HG03442 (cell line): ENCODE measurements around the gene LAMA3.

Experiments
- ATAC-seq: cut with Tn5 transposase; IDR thresholded peaks from one replicate; pipeline ENCODE4 v1.9.1; 2021; ENCODE audit warnings: mild to moderate bottlenecking, moderate library complexity; ENCODE audit not compliant: unreplicated experiment

The LAMA3 gene

GRCh38 chr18:23930002-23930401 lies 240.7 kb downstream of the LAMA3 start:
- no peak for ATAC-seq

GRCh38 chr18:23932385-23933067 lies 243.3 kb downstream of the LAMA3 start:
- ATAC-seq = no peak

- ATAC-seq = no peak
Observed at GRCh38 chr18:23933407-23933806, 244.2 kb downstream of the LAMA3 start.

- ATAC-seq = no peak
Observed at GRCh38 chr18:23934252-23934651, 245.0 kb downstream of the LAMA3 start.

- no peak for ATAC-seq
Observed at GRCh38 chr18:23934863-23935262, 245.6 kb downstream of the LAMA3 start.

- ATAC-seq = no peak
Observed at GRCh38 chr18:23935804-23936203, 246.6 kb downstream of the LAMA3 start.

GRCh38 chr18:23936381-23936958 lies 247.2 kb downstream of the LAMA3 start:
- no peak for ATAC-seq

GRCh38 chr18:23938043-23938756 lies 248.9 kb downstream of the LAMA3 start:
- ATAC-seq = peak; percentile 45

GRCh38 chr18:23938901-23939341 lies 249.7 kb downstream of the LAMA3 start:
- ATAC-seq = no peak

GRCh38 chr18:23939366-23939765 lies 250.1 kb downstream of the LAMA3 start:
- ATAC-seq = no peak

GRCh38 chr18:23939896-23940295 lies 250.6 kb downstream of the LAMA3 start:
- no peak for ATAC-seq

GRCh38 chr18:23941791-23942190 lies 252.5 kb downstream of the LAMA3 start:
- ATAC-seq = no peak

GRCh38 chr18:23943104-23943503 lies 253.9 kb downstream of the LAMA3 start:
- ATAC-seq = peak; percentile 84

- ATAC-seq = no peak
Observed at GRCh38 chr18:23943903-23944624, 254.8 kb downstream of the LAMA3 start.

- ATAC-seq = no peak
Observed at GRCh38 chr18:23945416-23946079, 256.3 kb downstream of the LAMA3 start.

- no peak for ATAC-seq
Observed at GRCh38 chr18:23949863-23950262, 260.6 kb downstream of the LAMA3 start.

- ATAC-seq = no peak
Observed at GRCh38 chr18:23950644-23951043, 261.4 kb downstream of the LAMA3 start.

- ATAC-seq = no peak
Observed at GRCh38 chr18:23951206-23951605, 262.0 kb downstream of the LAMA3 start.

GRCh38 chr18:23953984-23954383 lies 264.7 kb downstream of the LAMA3 start:
- no peak for ATAC-seq

GRCh38 chr18:23956483-23956882 lies 267.2 kb downstream of the LAMA3 start:
- no peak for ATAC-seq

GRCh38 chr18:23958036-23958435 lies 268.8 kb downstream of the LAMA3 start:
- ATAC-seq = no peak
